Brain microvascular endothelial cell (primary cell): Measurements from ENCODE around the gene KCNH2.

Experiments used
- DNase-seq: peaks from one replicate; pipeline ENCODE4 v3.0.0-alpha.2; 2020
- H3K27ac ChIP-seq: fragments of 250-450 bp; sonication (Bioruptor Pico); 2 replicates; pipeline ENCODE4 v1.5.1; 2020; ENCODE audit warnings: mild to moderate bottlenecking, moderate library complexity
- H3K27me3 ChIP-seq: fragments of 250-450 bp; sonication (Bioruptor Pico); replicated peaks from 2 replicates; pipeline ENCODE4 v1.5.1; 2020; ENCODE audit warnings: mild to moderate bottlenecking
- H3K36me3 ChIP-seq: fragments of 250-450 bp; sonication (Bioruptor Pico); replicated peaks from 2 replicates; pipeline ENCODE4 v1.5.1; 2020; ENCODE audit warnings: mild to moderate bottlenecking
- H3K4me3 ChIP-seq: 2 replicates; pipeline ENCODE4 v1.5.1; 2011; ENCODE audit warnings: low read depth, mild to moderate bottlenecking, control low read depth, low read length, moderate library complexity
- in situ Hi-C: cut with HindIII; loops from 2 replicates; pipeline ENCODE4 v1.10.0; 2017; ENCODE audit warnings: low sequenced_read_pairs, low pct_ligation_motif_present
- TF ChIP-seq, protein P1 (sequence below): IDR thresholded peaks from 2 replicates; pipeline ENCODE4 v1.5.1; 2011; ENCODE audit warnings: low read depth, mild to moderate bottlenecking, moderate library complexity, low read length, control low read depth, inconsistent platforms; ENCODE audit errors: missing control alignments

Gene KCNH2

GRCh38 chr7:150973571-150974451 is 4.3 kb downstream of the KCNH2 start:
- no peak overlapping the region for H3K4me3 ChIP-seq
- DNase-seq, result no peak
- TF ChIP-seq, protein P1, sequence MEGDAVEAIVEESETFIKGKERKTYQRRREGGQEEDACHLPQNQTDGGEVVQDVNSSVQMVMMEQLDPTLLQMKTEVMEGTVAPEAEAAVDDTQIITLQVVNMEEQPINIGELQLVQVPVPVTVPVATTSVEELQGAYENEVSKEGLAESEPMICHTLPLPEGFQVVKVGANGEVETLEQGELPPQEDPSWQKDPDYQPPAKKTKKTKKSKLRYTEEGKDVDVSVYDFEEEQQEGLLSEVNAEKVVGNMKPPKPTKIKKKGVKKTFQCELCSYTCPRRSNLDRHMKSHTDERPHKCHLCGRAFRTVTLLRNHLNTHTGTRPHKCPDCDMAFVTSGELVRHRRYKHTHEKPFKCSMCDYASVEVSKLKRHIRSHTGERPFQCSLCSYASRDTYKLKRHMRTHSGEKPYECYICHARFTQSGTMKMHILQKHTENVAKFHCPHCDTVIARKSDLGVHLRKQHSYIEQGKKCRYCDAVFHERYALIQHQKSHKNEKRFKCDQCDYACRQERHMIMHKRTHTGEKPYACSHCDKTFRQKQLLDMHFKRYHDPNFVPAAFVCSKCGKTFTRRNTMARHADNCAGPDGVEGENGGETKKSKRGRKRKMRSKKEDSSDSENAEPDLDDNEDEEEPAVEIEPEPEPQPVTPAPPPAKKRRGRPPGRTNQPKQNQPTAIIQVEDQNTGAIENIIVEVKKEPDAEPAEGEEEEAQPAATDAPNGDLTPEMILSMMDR, result no peak
- H3K27ac ChIP-seq, result no peak overlapping the region
- in situ Hi-C loops, result no loop called here
- H3K27me3 ChIP-seq, result peaks cover 72% of the 10 kb centered on the region
- no peaks in the 10 kb centered on the region for H3K36me3 ChIP-seq

- DNase-seq, result no peak
- H3K27me3 ChIP-seq, result peaks cover 74% of the 10 kb centered on the region
- no peaks in the 10 kb centered on the region for H3K36me3 ChIP-seq
- in situ Hi-C loops, result no loop called here
- no peak overlapping the region for H3K4me3 ChIP-seq
- H3K27ac ChIP-seq, result no peak overlapping the region
- TF ChIP-seq, protein P1, result no peak
These were observed 5.4 kb downstream of the KCNH2 start for GRCh38 chr7:150972741-150973140.

DNA sequence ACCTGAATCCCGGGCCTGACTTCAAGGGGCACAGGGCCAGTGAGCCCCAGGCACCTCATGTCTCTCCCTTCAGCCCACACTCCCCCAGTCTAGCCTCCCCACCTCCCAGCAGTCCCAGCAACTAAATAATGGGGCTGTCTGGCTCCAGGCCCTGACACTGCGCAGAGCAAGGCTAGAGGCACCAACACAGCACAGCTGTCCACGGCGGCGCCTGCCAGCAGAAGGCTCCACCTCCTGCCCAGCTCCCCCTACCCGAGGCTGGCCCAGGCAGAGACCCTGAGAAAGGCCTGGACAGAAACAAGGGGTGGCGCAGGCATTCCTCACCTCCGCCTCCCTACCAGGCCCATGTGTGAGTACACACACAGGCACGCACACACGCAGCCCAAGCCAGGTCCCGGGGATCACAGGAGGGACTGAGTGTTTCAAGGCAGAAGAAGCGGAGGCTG is 6.1 kb downstream of the KCNH2 start:
- Histone ChIP-seq H3K27ac (no peak overlapping the region), H3K36me3 (no peaks in the 10 kb centered on the region), H3K27me3 (peaks cover 74% of the 10 kb centered on the region), H3K4me3 (no peak overlapping the region)
- in situ Hi-C loops, result no loop called here
- DNase-seq, result no peak
- TF ChIP-seq, protein P1, result no peak

DNA sequence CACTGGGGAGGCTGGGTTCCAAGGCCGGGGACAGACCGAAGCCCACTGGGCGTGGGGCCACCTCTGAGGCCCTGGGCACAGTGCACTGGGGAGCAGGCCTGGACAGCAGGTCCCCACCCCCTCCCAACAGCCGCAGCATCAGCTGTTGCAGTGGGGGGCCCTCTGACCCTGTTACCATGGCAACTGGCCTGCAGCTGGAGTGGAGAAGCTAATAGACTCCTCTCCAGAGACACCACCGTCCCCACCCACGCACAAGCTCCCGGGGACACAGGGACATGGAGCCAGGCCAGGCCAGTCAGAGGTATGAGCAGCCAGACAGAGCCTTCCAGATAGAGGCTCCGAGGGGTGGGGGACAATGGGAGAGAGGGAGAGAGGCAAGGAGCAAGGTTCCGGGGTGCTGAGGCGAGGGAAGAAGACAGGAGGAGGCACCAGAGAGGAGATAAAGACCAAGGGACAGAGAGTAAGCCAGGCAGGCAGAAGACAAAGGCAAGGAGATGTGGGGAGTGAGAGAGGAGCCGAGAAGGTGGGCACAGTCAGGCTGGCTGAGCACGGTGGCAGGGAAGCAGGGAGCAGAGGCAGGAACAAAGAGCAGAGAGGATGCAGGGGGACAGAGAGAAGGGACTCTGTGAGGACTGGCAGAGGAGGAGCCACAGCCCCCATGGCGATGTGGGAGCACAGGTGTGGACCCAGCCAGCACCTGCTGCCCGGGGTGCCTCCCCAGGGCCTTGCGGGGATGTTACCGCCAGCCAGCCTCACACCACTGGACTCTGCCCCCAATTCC is 6.7 kb downstream of the KCNH2 start:
- Histone ChIP-seq H3K27me3 (peaks cover 71% of the 10 kb centered on the region), H3K36me3 (no peaks in the 10 kb centered on the region), H3K27ac (no peak overlapping the region), H3K4me3 (no peak overlapping the region)
- in situ Hi-C loops, result no loop called here
- TF ChIP-seq, protein P1, result no peak
- no peak for DNase-seq

DNA sequence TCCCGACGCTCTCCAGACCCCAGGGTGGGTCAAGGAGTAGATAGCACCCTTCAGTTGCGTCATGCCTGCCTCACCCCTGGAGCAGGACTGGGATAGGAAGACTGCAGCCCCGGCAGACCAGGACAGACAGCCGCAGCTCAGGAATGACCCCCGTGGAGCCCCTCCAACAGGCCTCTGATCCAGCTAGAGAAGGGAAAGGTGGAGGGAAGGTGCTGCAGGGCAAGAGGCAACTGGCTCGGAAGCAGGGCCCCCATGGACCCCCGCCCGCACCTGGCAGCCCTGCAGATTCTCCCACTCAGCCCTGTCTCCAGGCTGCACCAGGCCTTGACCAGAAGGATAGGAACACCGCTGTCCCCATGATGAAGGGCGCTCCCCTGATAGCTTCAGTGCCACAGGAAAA is 7.7 kb downstream of the KCNH2 start:
- no peak overlapping the region for H3K27ac ChIP-seq
- no peak for DNase-seq
- H3K4me3 ChIP-seq, result no peak overlapping the region
- peaks cover 69% of the 10 kb centered on the region for H3K27me3 ChIP-seq
- in situ Hi-C loops, result no loop called here
- H3K36me3 ChIP-seq, result no peaks in the 10 kb centered on the region
- TF ChIP-seq, protein P1, result no peak
